Measurements from ENCODE around the gene HS3ST5. TPM values are rescaled to one million over a fixed set of nuclear protein-coding genes. Genes with fewer than 3 reads are reported as not detected.

HS3ST5 gene
- total RNA-seq, 2 donors from 2014 or later, result not detected

GRCh38 chr6:114170372-114170771 lies 172.5 kb downstream of the HS3ST5 start:
- H3K4me1 ChIP-seq (ENCODE audit: control insufficient read depth in 1 of 2, low read depth in 2 of 2), result peaks cover 3 to 35% of the 10 kb centered on the region in 2 donors
- ATAC-seq (ENCODE audit: insufficient number of reproducible peaks, low FRiP score, low read depth) (no peak), DNase-seq (ENCODE audit: low spot score) (no peak)
- TF ChIP-seq, protein P1, sequence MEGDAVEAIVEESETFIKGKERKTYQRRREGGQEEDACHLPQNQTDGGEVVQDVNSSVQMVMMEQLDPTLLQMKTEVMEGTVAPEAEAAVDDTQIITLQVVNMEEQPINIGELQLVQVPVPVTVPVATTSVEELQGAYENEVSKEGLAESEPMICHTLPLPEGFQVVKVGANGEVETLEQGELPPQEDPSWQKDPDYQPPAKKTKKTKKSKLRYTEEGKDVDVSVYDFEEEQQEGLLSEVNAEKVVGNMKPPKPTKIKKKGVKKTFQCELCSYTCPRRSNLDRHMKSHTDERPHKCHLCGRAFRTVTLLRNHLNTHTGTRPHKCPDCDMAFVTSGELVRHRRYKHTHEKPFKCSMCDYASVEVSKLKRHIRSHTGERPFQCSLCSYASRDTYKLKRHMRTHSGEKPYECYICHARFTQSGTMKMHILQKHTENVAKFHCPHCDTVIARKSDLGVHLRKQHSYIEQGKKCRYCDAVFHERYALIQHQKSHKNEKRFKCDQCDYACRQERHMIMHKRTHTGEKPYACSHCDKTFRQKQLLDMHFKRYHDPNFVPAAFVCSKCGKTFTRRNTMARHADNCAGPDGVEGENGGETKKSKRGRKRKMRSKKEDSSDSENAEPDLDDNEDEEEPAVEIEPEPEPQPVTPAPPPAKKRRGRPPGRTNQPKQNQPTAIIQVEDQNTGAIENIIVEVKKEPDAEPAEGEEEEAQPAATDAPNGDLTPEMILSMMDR (IDR thresholded peaks at IDR 0.05), result no peak
- H3K27me3 ChIP-seq (replicated peaks; ENCODE audit: insufficient read depth), result no peaks in the 10 kb centered on the region
- H3K9me3 ChIP-seq, result no peaks in the 10 kb centered on the region
- no peak overlapping the region for H3K4me3 ChIP-seq
- no peak overlapping the region for H3K27ac ChIP-seq
- no peaks in the 10 kb centered on the region for H3K36me3 ChIP-seq

GRCh38 chr6:114169763-114170162 lies 173.1 kb downstream of the HS3ST5 start:
- H3K9me3 ChIP-seq, result no peaks in the 10 kb centered on the region
- peaks cover 3 to 35% of the 10 kb centered on the region in 2 donors for H3K4me1 ChIP-seq (ENCODE audit: control insufficient read depth in 1 of 2, low read depth in 2 of 2)
- no peak for DNase-seq (ENCODE audit: low spot score)
- TF ChIP-seq, protein P1 (IDR thresholded peaks at IDR 0.05), result no peak
- H3K27ac ChIP-seq, result no peak overlapping the region
- H3K27me3 ChIP-seq (replicated peaks; ENCODE audit: insufficient read depth), result no peaks in the 10 kb centered on the region
- H3K36me3 ChIP-seq, result no peaks in the 10 kb centered on the region
- no peak overlapping the region for H3K4me3 ChIP-seq
- ATAC-seq (ENCODE audit: insufficient number of reproducible peaks, low FRiP score, low read depth), result no peak

GRCh38 chr6:114167583-114168576 lies 174.9 kb downstream of the HS3ST5 start:
- Histone ChIP-seq H3K4me3 (no peak overlapping the region), H3K4me1 (ENCODE audit: control insufficient read depth in 1 of 2, low read depth in 2 of 2) (peaks cover 3 to 21% of the 10 kb centered on the region in 2 donors), H3K36me3 (no peaks in the 10 kb centered on the region), H3K27ac (no peak overlapping the region), H3K27me3 (replicated peaks; ENCODE audit: insufficient read depth) (no peaks in the 10 kb centered on the region), H3K9me3 (no peaks in the 10 kb centered on the region)
- DNase-seq (ENCODE audit: low spot score) (no peak), ATAC-seq (ENCODE audit: insufficient number of reproducible peaks, low FRiP score, low read depth) (no peak)
- TF ChIP-seq, protein P1 (IDR thresholded peaks at IDR 0.05), result no peak

GRCh38 chr6:114164207-114164606 lies 178.6 kb downstream of the HS3ST5 start:
- TF ChIP-seq, protein P1 (IDR thresholded peaks at IDR 0.05), result no peak
- DNase-seq (ENCODE audit: low spot score) (no peak), ATAC-seq (ENCODE audit: insufficient number of reproducible peaks, low FRiP score, low read depth) (no peak)
- Histone ChIP-seq H3K36me3 (no peaks in the 10 kb centered on the region), H3K4me1 (ENCODE audit: control insufficient read depth in 1 of 2, low read depth in 2 of 2) (peaks cover 0 to 15% of the 10 kb centered on the region in 2 donors), H3K9me3 (no peaks in the 10 kb centered on the region), H3K4me3 (no peak overlapping the region), H3K27me3 (replicated peaks; ENCODE audit: insufficient read depth) (no peaks in the 10 kb centered on the region), H3K27ac (no peak overlapping the region)

DNA sequence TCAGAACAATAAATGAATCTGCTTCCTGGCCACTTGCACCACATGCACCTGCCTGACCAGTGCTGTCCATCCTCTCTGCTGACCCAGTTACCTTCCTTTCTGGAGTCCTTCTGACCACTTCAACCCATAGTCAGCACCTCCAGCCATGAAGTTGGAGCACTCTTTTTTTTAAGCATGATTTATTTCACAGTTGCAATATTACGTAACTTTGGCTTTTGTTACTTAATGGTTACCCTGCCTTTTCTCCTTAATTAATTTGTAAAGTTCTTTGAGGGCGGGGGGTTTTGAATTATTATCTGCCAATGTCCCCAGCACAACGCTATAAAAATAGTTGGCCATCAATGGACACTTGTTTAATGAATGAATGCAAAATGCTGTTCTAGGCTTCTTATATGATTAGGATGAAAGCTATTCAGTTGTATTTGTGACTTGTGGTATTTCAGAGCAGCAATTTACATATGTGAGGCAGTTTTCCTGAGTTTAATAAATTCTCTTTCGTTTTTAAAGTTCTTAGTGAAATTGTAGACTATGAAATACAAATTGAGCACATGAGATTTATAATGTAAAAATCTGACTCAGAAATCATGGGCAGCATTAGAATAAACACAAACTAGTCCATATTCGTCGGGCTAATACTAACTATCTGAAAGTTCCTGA lies 180.0 kb downstream of the HS3ST5 start:
- Histone ChIP-seq H3K4me3 (no peak overlapping the region), H3K9me3 (no peaks in the 10 kb centered on the region), H3K4me1 (ENCODE audit: control insufficient read depth in 1 of 2, low read depth in 2 of 2) (peaks cover 0 to 20% of the 10 kb centered on the region in 2 donors), H3K27ac (no peak overlapping the region), H3K36me3 (no peaks in the 10 kb centered on the region), H3K27me3 (replicated peaks; ENCODE audit: insufficient read depth) (no peaks in the 10 kb centered on the region)
- TF ChIP-seq, protein P1 (IDR thresholded peaks at IDR 0.05), result no peak
- no peak for ATAC-seq (ENCODE audit: insufficient number of reproducible peaks, low FRiP score, low read depth)
- no peak for DNase-seq (ENCODE audit: low spot score)

Data from thoracic aorta (tissue), 2 donors.